GM21619 (cell line): ENCODE measurements around the gene POLE3.
A peak's percentile ranks its signal among the peaks of the same experiment; 100 is the strongest.
"Not testable (repeated sequence)": the region's sequence is repeated elsewhere in the genome, so short reads cannot be mapped to it uniquely, and the experiment has no call there.

Experiments used
- ATAC-seq: cut with Tn5 transposase; IDR thresholded peaks from one replicate; pipeline ENCODE4 v1.9.1; 2021; ENCODE audit not compliant: unreplicated experiment

Gene POLE3

DNA sequence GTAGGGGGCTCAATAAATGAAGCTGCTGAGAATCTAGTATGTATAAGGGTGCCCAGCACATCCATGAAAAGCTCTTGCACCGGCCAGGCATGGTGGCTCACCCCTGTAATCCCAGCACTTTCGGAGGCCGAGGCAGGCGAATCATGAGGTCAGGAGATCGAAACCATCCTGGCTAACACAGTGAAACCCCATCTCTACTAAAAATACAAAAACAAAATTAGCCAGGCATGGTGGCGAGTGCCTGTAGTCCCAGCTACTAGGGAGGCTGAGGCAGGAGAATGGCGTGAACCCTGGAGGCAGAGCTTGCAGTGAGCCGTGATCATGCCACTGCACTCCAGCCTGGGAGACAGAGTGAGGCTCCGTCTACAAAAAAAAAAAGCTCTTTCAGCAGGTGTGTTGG is 4.1 kb downstream of the POLE3 start:
- ATAC-seq: not testable (repeated sequence)

- ATAC-seq: no peak
These were observed 6.8 kb downstream of the POLE3 start for GRCh38 chr9:113403646-113404045.

DNA sequence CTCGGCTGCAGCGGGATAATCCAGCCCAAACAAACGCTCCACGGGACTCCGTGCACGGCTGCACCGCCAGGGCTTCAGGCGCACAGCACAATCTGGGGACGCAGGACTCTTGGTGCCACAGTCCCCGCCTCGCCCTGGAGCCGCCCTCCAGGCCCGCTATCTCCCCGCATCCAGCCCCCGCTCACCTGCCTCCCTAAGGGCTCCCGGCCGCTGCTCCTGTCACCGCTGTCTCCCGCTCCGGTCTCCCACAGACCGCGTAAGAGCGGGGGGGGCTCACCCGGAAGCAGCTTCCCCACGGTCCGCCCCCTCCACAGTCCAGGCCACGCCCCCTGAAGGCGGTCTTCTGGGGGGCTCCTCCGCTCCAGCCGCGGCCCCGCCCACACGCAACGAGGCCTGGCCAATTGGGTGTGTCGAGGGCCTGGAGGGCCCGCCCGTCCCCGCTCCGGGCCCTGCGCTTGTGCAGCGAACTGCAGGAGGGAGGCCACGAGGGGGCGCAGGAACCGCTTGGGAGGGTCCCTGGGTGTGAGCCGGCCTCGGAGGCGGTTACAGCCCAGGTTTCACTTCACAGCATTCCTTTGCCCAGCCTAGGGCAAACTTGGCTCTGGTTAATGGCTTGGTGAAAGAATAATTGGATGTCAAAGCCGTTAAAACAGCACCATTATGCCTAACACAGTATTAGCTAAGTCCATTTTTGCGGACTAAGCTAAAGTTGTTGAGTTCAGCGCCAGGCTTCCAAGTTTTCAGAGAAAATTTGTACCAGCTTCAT is 9.3 kb downstream of the POLE3 start, which contains the start of gene ALAD:
TSS of gene ALAD (minus strand) at position 258 of the 766 bp plus-strand sequence. CDS start 7,725 bp downstream, outside the sequence.
- ATAC-seq: peak; percentile 97

GRCh38 chr9:113399646-113400200 is 10.8 kb downstream of the POLE3 start:
- no peak for ATAC-seq

DNA sequence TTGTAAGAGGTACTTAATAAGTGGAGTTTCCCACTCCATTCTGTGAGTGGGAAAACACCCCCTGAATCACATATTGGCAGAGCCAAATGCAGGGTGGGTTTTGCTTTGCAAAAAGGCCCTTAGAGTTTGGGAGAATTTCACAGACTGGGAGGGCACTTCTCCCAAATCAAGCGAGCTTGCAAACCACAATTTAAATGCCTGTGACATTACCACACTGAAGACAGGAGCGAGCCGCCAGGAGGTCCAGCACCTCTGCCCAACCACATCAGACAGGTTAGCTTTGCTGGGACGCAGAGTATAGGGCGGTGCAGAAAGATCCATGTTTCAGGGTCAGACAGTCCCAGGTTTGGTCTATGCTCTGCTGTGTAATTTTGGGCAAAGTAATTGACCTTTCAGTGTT is 11.7 kb downstream of the POLE3 start:
- ATAC-seq: no peak

- ATAC-seq: no peak
These were observed 13.3 kb downstream of the POLE3 start for GRCh38 chr9:113397203-113397631.

GRCh38 chr9:113395000-113395861 is 15.2 kb downstream of the POLE3 start:
- no peak for ATAC-seq

- no peak for ATAC-seq
These were observed 17.2 kb downstream of the POLE3 start for GRCh38 chr9:113393281-113393680.

GRCh38 chr9:113391917-113392316 is 18.6 kb downstream of the POLE3 start:
- no peak for ATAC-seq

DNA sequence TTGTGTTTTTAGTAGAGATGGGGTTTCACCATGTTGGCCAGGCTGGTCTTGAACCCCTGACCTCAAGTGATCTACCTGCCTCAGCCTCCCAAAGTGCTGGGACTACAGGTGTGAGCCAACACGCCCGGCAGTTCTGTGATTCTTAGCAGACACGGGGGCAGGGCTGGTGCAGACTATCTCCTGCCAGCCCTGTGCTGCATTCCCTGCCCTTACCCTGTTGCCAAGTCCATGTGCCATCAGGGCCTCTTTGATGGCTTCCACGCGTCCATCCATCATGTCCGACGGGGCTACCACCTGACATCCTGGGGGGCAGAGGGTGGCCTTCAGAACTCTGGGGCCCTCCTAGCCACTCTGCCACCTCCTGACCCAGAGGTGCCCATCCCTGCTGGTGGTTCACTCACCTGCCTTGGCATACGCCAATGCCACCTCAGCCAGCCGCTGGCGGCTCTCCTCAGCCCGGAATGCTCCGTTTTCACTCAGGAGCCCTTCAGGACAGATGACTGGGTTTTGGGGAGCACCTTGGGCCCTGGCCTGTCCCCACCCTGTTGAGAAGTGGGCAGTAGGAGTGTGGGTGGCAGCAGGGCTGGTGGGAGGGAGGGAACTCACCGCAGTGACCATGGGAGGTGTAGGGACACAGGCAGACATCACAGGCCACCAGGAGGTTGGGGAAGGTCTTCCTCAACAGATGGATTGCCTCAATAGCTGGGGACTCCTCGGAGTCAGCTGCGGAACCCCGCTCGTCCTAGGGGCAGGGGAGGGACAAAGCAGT is 20.1 kb downstream of the POLE3 start:
- no peak for ATAC-seq

- no peak for ATAC-seq
These were observed 21.0 kb downstream of the POLE3 start for GRCh38 chr9:113389451-113389850.

DNA sequence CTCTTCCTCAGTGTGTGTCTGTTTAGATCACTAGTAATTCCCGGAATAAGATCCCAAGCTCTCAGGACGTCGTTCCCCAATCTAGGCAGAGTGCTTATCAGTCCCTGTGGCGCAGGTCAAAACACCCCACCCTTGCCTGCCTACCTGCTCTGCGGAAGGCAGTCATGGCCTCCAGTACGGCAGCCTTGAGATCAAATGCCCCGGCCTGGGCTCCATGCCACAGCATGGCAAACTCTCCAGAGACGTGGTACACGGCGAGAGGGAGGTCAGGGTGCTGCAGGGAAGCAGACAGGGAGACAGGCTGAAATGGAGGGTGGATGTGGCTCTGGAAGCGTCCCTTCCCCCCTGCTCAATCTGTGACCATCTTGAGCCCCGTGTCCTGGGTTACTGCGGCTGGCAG is 21.6 kb downstream of the POLE3 start:
- ATAC-seq: no peak

GRCh38 chr9:113387560-113388230 is 22.8 kb downstream of the POLE3 start:
- ATAC-seq: no peak

- ATAC-seq: no peak
These were observed 23.7 kb downstream of the POLE3 start for GRCh38 chr9:113386571-113387393.

DNA sequence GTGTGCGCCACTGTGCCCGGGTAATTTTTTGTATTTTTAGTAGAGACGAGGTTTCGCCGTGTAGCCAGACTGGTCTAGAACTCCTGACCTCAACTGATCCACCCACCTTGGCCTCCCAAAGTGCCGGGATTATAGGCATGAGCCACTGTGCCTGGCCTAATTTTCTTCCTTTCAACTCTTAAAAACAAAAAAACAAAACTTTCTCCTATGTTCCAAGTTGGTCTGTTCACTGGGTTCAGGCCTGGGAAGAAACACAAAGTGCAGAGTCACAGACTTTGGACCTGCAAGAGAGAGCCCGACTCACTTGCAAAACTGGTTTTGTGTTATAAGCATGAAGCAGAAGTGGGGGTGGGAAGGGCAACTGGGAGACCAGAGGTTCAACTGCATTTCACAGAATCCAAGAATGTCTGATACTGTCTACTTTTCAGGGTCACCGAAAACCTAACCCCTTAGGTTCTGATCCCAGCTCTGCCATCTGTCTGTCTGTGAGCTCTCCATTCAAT is 28.5 kb downstream of the POLE3 start:
- ATAC-seq: no peak

DNA sequence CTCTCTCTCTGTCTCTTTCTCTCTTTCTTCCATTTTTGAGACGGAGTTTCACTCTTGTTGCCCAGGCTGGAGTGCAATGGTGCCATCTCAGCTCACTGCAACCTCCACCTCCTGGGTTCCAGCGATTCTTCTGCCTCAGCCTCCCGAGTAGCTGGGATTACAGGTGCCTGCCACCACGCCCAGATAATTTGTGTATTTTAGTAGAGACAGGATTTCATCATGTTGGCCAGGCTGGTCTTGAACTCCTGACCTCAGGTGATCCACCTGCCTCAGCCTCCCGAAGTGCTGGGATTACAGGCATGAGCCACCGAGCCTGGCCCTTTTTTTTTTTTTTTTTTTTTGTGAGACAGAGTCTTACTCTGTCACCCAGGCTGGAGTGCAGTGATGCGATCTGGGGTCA is 29.0 kb downstream of the POLE3 start:
- ATAC-seq: not testable (repeated sequence)

GRCh38 chr9:113380869-113381378 is 29.6 kb downstream of the POLE3 start:
- ATAC-seq: peak; percentile 75

DNA sequence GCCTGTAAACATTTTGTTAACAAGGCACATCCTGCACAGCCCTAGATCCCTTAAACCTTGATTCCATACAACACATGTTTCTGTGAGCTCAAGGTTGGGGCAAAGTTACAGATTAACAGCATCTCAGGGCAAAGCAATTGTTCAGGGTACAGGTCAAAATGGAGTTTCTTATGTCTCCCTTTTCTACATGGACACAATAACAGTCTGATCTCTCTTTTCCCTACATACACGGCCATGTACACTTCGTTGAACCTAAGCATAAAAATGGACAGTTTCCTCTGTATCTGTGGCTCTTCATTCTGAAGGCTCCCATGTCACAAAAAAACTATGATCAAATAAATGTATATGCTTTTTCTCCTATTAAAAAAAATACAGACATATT is 30.7 kb downstream of the POLE3 start:
- not testable (repeated sequence) for ATAC-seq
